Vagina (tissue), 2 donors: Measurements from ENCODE around the gene SIDT1. TPM values are rescaled to one million over a fixed set of nuclear protein-coding genes. Genes with fewer than 3 reads are reported as not detected.

Experiments
- DNase-seq, 2 donors: peaks; one replicate each; pipeline ENCODE4 v3.0.0-alpha.2; 2017; ENCODE audit errors: extremely low spot score in 2 of 2
- H3K27ac ChIP-seq: fragments of 200-600 bp; sonication (generic); one replicate; pipeline ENCODE4 v1.5.1; 2019
- H3K27me3 ChIP-seq: fragments of 200-600 bp; sonication (generic); one replicate; pipeline ENCODE4 v1.5.1; 2019
- H3K36me3 ChIP-seq, 2 donors: fragments of 200-600 bp; sonication (generic); one replicate each; pipeline ENCODE4 v1.5.1; 2017 to 2019
- H3K4me1 ChIP-seq: fragments of 200-600 bp; sonication (generic); one replicate; pipeline ENCODE4 v1.5.1; 2019
- H3K4me3 ChIP-seq, 2 donors: fragments of 200-600 bp; sonication (generic); 1 replicate in 1 of 2; 2 replicates in 1 of 2; pipeline ENCODE4 v1.5.1; 2016 to 2019
- H3K9me3 ChIP-seq: fragments of 200-600 bp; sonication (generic); one replicate; pipeline ENCODE4 v1.5.1; 2019
- POLR2A ChIP-seq, 2 donors: fragments of 450-650 bp; IDR thresholded peaks; one replicate each; pipeline ENCODE4 v1.6.1; 2017; ENCODE audit warnings: antibody characterized with exemption in 2 of 2, mild to moderate bottlenecking in 2 of 2, moderate library complexity in 2 of 2
- POLR2AphosphoS5 ChIP-seq, 2 donors: sonication (generic); formaldehyde crosslinking; IDR thresholded peaks; one replicate each; pipeline ENCODE4 v1.9.0; 2017; ENCODE audit warnings: antibody characterized with exemption in 2 of 2, mild to moderate bottlenecking in 2 of 2, low read depth in 1 of 2; ENCODE audit not compliant: insufficient read depth in 1 of 2
- intact Hi-C: fragments of 100-400 bp; cut with DNase I; formaldehyde crosslinking; loops from one replicate; pipeline ENCODE4 v1.15.1; 2023
- total RNA-seq: library from RNA; depleted of rRNA; stranded (reverse); fragments of >200 nt; gene quantifications from one replicate; pipeline ENCODE4 v1.2.3, GENCODE V29; 2016
- TF ChIP-seq, protein P1 (sequence below), 3 experiments: fragments of 450-650 bp in 2 of 3; fragments of 200-600 bp in 1 of 3; sonication (generic) in 1 of 3; IDR thresholded peaks; one replicate each; pipeline ENCODE4 v1.5.1; 2017 to 2019; ENCODE audit warnings: antibody characterized with exemption in 3 of 3, mild to moderate bottlenecking in 2 of 3, moderate library complexity in 2 of 3

Gene SIDT1
- total RNA-seq, 1 donor from 2014 or later, result 44.0 TPM

DNA sequence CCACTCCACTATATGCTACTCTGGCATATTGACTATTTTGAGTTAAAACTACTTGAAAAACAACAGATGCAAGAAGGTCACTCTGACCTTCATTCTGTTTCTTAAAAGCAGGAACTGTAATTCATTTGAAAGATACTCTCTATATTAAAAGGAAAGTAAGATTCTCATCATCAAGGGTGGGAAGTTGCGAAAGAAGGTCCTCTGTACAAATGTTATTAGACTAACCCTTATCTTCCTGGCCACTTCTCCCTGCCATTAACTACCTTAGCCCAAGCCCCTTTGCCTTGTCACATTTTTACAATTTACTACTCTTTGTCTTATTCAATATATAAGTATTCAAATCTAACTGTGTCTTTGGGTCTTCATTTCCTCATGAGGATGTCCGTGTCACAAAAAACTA is 16.1 kb downstream of the SIDT1 start:
- H3K4me1 ChIP-seq, result peaks cover 8% of the 10 kb centered on the region
- no peak overlapping the region for H3K4me3 ChIP-seq
- no peaks in the 10 kb centered on the region for H3K27me3 ChIP-seq
- H3K9me3 ChIP-seq, result no peaks in the 10 kb centered on the region
- H3K27ac ChIP-seq, result no peak overlapping the region
- no peak for DNase-seq
- no peak for TF ChIP-seq POLR2A (IDR thresholded peaks at IDR 0.05)
- TF ChIP-seq, protein P1, sequence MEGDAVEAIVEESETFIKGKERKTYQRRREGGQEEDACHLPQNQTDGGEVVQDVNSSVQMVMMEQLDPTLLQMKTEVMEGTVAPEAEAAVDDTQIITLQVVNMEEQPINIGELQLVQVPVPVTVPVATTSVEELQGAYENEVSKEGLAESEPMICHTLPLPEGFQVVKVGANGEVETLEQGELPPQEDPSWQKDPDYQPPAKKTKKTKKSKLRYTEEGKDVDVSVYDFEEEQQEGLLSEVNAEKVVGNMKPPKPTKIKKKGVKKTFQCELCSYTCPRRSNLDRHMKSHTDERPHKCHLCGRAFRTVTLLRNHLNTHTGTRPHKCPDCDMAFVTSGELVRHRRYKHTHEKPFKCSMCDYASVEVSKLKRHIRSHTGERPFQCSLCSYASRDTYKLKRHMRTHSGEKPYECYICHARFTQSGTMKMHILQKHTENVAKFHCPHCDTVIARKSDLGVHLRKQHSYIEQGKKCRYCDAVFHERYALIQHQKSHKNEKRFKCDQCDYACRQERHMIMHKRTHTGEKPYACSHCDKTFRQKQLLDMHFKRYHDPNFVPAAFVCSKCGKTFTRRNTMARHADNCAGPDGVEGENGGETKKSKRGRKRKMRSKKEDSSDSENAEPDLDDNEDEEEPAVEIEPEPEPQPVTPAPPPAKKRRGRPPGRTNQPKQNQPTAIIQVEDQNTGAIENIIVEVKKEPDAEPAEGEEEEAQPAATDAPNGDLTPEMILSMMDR (IDR thresholded peaks at IDR 0.05), result no peak
- no peak for TF ChIP-seq POLR2AphosphoS5 (IDR thresholded peaks at IDR 0.05; ENCODE audit: insufficient read depth in 1 of 2, low read depth in 1 of 2)
- intact Hi-C loops, result no loop called here
- H3K36me3 ChIP-seq, result no peaks in the 10 kb centered on the region

DNA sequence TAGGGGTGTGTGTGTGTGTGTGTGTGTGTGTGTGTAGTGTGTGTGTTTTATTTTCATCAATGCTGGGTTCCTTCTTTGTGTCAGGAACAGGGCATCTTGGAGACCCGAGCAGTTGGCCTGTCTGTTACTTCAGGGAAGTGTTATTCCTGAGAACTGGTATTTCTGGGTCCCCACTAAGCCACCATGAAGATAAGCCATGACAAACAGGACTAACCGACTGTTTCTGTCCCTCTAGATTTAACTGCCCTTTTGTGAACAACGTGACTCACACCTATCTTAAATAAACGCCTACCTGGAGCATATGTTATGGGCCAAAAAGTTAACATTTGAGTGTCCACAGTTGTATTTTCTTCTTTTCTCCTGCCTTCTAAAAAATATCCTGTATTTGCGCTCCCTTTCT is 19.5 kb downstream of the SIDT1 start:
- H3K27me3 ChIP-seq, result no peaks in the 10 kb centered on the region
- H3K36me3 ChIP-seq, result no peaks in the 10 kb centered on the region
- TF ChIP-seq, protein P1 (IDR thresholded peaks at IDR 0.05), result no peak
- no peak for TF ChIP-seq POLR2AphosphoS5 (IDR thresholded peaks at IDR 0.05; ENCODE audit: insufficient read depth in 1 of 2, low read depth in 1 of 2)
- TF ChIP-seq POLR2A (IDR thresholded peaks at IDR 0.05), result no peak
- DNase-seq, result no peak
- H3K9me3 ChIP-seq, result no peaks in the 10 kb centered on the region
- H3K27ac ChIP-seq, result no peak overlapping the region
- no peaks in the 10 kb centered on the region for H3K4me1 ChIP-seq
- intact Hi-C loops, result no loop called here
- H3K4me3 ChIP-seq, result no peak overlapping the region

DNA sequence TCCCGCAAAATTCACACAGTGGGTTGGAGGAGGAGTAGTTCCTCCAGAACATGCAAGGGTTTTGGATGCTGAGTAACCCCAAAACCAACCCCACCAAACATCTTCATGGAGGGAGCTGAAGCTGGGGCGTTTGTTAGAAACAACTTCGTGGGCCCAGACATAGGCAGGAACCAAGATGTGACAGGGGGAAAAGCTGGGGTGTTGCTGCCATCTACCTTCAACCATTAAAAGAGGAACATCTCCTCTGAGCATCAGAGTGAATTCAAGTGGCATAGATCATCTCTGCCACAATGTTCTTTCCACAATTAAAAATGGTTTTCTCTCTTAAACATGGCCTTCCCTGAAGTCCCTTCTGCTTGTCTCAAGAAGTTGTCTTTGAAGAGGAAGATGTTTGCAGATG is 20.5 kb downstream of the SIDT1 start:
- intact Hi-C loops, result no loop called here
- H3K27ac ChIP-seq, result no peak overlapping the region
- H3K27me3 ChIP-seq, result no peaks in the 10 kb centered on the region
- no peak overlapping the region for H3K4me3 ChIP-seq
- no peaks in the 10 kb centered on the region for H3K4me1 ChIP-seq
- DNase-seq, result no peak
- H3K36me3 ChIP-seq, result no peaks in the 10 kb centered on the region
- TF ChIP-seq POLR2A (IDR thresholded peaks at IDR 0.05) (no peak), POLR2AphosphoS5 (IDR thresholded peaks at IDR 0.05; ENCODE audit: insufficient read depth in 1 of 2, low read depth in 1 of 2) (no peak)
- TF ChIP-seq, protein P1 (IDR thresholded peaks at IDR 0.05), result no peak
- no peaks in the 10 kb centered on the region for H3K9me3 ChIP-seq

DNA sequence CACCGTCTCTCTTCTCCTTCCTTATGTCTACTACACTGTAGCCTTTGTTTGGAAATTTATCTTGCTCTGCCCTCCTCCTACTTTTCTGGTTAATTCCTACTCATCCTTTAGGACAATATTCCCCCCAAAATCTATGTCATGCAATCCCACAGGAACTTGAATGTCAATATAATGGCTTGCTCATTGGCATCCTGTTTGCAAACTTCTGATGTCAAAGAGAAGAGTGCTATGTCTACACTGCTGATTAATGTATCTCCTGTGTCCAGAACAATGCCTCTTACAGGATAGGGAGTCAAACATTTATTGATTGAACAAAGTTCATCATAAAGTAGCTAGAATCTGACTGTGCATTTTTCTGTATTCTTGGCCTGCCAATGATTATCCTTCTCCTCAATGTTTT is 22.8 kb downstream of the SIDT1 start:
- intact Hi-C loops, result no loop called here
- no peak overlapping the region for H3K27ac ChIP-seq
- TF ChIP-seq, protein P1 (IDR thresholded peaks at IDR 0.05), result no peak
- TF ChIP-seq POLR2A (IDR thresholded peaks at IDR 0.05) (no peak), POLR2AphosphoS5 (IDR thresholded peaks at IDR 0.05; ENCODE audit: insufficient read depth in 1 of 2, low read depth in 1 of 2) (no peak)
- no peak overlapping the region for H3K4me3 ChIP-seq
- no peaks in the 10 kb centered on the region for H3K9me3 ChIP-seq
- H3K27me3 ChIP-seq, result no peaks in the 10 kb centered on the region
- no peak for DNase-seq
- H3K4me1 ChIP-seq, result no peaks in the 10 kb centered on the region
- H3K36me3 ChIP-seq, result no peaks in the 10 kb centered on the region

DNA sequence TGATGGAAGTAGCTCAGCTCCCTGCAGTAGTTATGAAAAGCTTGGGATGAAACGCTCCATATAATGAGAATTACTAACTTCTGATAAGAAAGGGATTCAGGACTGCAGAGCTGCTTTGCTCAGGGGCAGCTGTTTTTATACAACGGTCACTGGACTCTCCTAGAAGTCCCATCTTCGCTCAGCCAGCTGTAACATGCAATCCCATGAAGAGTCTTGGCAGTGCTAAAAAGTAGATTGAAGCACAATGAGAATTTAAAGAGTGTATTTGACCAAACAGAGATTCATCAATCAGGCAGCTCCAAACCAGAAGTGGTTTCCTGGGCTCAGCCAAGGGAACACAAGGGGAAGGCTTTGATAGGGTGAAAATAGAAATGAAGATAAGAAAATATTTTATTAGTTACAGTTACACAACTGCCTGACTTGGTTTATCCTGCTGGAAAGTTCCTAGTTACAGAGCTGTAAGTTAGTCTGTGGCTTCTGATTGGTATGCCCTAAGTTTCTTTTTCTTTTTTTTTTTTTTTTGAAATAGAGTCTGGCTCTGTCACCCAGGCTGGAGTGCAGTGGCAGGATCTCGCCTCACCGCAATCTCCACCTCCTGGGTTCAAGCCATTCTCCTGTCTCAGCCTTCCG is 24.1 kb downstream of the SIDT1 start:
- Histone ChIP-seq H3K4me3 (no peak overlapping the region), H3K27me3 (no peaks in the 10 kb centered on the region)
- TF ChIP-seq POLR2AphosphoS5 (IDR thresholded peaks at IDR 0.05; ENCODE audit: insufficient read depth in 1 of 2, low read depth in 1 of 2), result no peak
- TF ChIP-seq, protein P1 (IDR thresholded peaks at IDR 0.05), result no peak
- no peak for TF ChIP-seq POLR2A (IDR thresholded peaks at IDR 0.05)

More for the DNA sequence above, 24.1 kb downstream of the SIDT1 start:
- no peak overlapping the region for H3K27ac ChIP-seq
- no peaks in the 10 kb centered on the region for H3K4me1 ChIP-seq
- no peaks in the 10 kb centered on the region for H3K36me3 ChIP-seq
- H3K9me3 ChIP-seq, result no peaks in the 10 kb centered on the region
- intact Hi-C loops, result no loop called here
- DNase-seq, result no peak
